ENCODE results near the gene RND1. TPM values are rescaled to one million over a fixed set of nuclear protein-coding genes. Genes with fewer than 3 reads are reported as not detected.

RND1 gene
- total and polyA plus RNA-seq, 2 of the 13 experiments (the other 11 are each of a cell fraction or from before 2014, with no cell fraction given): 1.8 to 1.9 TPM

GRCh38 chr12:48883305-48884161 is 17.9 kb upstream of the RND1 start (continued):
- TF ChIP-seq ZBED4 (CRISPR knock-in tag; IDR thresholded peaks at IDR 0.05; ENCODE audit: borderline replicate concordance): no peak
- TF ChIP-seq AFF4 (CRISPR knock-in tag; IDR thresholded peaks at IDR 0.05): no peak
- TF ChIP-seq ZNF414 (CRISPR knock-in tag; IDR thresholded peaks at IDR 0.05): no peak
- TF ChIP-seq ZNF720 (CRISPR knock-in tag; IDR thresholded peaks at IDR 0.05): no peak
- TF ChIP-seq ZNF674 (CRISPR knock-in tag; IDR thresholded peaks at IDR 0.05; ENCODE audit: low read depth): no peak
- TF ChIP-seq JUNB (CRISPR knock-in tag; IDR thresholded peaks at IDR 0.05; ENCODE audit: borderline replicate concordance): no peak
- no peak for TF ChIP-seq ZNF878 (CRISPR knock-in tag; IDR thresholded peaks at IDR 0.05)
- peak; percentile 23; the same call in 1 of the 2 replicates for TF ChIP-seq FOXC1 (CRISPR knock-in tag; IDR thresholded peaks at IDR 0.05; ENCODE audit: borderline replicate concordance)
- TF ChIP-seq ZNF670 (CRISPR knock-in tag; IDR thresholded peaks at IDR 0.05; ENCODE audit: borderline replicate concordance): no peak

Data from HepG2 (cell line).